Measurements from ENCODE around the gene TRIP13.
A peak's percentile ranks its signal among the peaks of the same experiment; 100 is the strongest.

Gene TRIP13

GRCh38 chr5:956941-957747 lies 64.5 kb downstream of the TRIP13 start:
- DNase-seq = no peak

- DNase-seq = peak; percentile 57
Measured at GRCh38 chr5:957748-958485, 65.2 kb downstream of the TRIP13 start.

- peak; percentile 36 for DNase-seq
Measured at GRCh38 chr5:958701-959571, 66.3 kb downstream of the TRIP13 start.

GRCh38 chr5:959581-960531 lies 67.2 kb downstream of the TRIP13 start:
- no peak for DNase-seq

- no peak for DNase-seq
Measured at GRCh38 chr5:960551-960950, 67.9 kb downstream of the TRIP13 start.

GRCh38 chr5:961002-961710 lies 68.5 kb downstream of the TRIP13 start:
- DNase-seq = no peak

DNA sequence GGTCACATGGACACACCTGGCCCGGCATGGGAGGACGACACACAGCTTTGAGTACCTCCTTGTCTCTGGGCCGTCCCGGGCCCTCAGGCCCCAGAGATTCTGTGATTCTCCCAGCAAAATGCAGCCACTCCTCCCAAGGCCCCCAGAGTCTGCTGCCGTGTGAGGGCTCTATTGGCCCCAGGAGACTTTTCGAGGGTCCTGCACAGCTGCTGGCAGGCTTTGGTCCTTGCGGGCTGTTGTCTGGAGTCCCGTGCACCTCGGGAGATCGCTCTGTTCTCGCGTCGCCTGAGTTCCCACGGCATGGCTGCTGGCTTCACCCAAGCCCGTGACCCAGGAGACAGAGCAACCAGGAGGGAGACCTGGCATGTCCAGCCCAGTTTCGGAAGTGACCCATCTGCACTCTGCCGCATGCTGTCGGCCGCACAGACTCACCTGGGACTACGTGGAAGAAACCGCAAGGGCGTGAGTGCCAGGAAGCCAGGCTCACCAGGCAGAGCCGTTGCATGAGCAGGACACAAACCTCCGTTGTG lies 69.1 kb downstream of the TRIP13 start:
- DNase-seq = no peak

DNA sequence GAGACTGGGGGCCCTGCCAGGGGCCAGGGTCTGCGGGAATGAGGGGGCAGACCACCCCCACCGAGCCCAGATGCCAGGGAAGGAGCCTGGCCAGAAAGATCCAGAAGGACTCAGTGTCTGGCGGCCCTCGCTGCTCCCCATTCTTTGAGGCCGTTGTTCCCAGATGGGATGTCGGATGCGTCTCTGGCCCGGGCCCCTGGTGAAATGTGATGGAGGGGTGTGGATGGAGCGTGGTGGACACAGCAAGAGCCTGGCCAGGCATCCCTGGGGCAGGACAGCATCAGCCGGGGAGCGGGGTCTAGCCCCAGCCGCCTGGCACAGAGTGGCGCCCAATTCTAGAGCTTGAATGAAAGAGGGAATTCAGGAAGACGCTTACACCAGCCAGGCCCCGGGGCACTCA lies 69.7 kb downstream of the TRIP13 start:
- DNase-seq = no peak

- DNase-seq = no peak
Measured at GRCh38 chr5:962801-963200, 70.1 kb downstream of the TRIP13 start.

DNA sequence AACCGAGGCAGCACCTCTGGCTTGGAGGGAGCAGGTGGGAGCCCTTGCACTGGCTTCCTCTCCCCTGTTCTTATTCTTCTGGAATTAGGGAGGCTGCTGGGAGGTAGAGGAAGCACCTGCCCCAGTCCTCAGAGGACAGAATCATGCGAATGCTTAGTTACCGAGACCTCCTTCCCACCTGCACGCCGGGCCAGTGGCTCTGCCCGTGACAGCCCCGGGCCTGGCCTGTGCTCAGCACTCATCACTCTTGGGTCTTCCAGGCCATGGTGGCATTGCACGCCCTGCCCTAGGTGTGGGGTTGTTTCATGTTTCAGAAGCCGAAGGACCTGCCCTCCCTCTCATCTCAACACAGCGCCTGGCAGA lies 70.6 kb downstream of the TRIP13 start:
- DNase-seq = no peak

- DNase-seq = no peak
Measured at GRCh38 chr5:963673-964531, 71.2 kb downstream of the TRIP13 start.

GRCh38 chr5:964821-965220 lies 72.1 kb downstream of the TRIP13 start:
- no peak for DNase-seq

- no peak for DNase-seq
Measured at GRCh38 chr5:965604-966344, 73.1 kb downstream of the TRIP13 start.

DNA sequence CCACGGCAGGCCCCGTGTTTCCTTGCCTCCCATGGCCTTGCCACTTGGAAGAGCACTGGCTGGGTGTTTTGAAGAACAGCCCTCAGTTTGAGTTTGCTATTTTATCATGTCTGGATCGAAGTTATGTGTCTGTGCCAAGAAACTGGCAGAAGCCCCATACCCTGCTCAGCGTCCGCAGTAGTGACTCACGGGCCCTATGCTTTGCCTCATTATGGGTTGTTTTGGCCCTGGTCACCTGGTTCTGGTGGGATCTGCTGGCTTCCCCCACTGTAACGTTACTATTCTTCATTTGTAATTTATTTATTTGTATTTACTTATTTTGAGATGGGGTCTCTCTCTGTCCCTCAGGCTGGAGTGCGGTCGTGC lies 73.6 kb downstream of the TRIP13 start:
- DNase-seq = no peak

- DNase-seq = no peak
Measured at GRCh38 chr5:966941-967340, 74.3 kb downstream of the TRIP13 start.

Data from NCI-H2029 (cell line).